ENCODE data around the gene DDX56. TPM values are rescaled to one million over a fixed set of nuclear protein-coding genes. Genes with fewer than 3 reads are reported as not detected.

DDX56 gene
- total and polyA plus RNA-seq, 2 of the 13 experiments (the other 11 are each of a cell fraction or from before 2014, with no cell fraction given) = 82.6 to 120 TPM

DNA sequence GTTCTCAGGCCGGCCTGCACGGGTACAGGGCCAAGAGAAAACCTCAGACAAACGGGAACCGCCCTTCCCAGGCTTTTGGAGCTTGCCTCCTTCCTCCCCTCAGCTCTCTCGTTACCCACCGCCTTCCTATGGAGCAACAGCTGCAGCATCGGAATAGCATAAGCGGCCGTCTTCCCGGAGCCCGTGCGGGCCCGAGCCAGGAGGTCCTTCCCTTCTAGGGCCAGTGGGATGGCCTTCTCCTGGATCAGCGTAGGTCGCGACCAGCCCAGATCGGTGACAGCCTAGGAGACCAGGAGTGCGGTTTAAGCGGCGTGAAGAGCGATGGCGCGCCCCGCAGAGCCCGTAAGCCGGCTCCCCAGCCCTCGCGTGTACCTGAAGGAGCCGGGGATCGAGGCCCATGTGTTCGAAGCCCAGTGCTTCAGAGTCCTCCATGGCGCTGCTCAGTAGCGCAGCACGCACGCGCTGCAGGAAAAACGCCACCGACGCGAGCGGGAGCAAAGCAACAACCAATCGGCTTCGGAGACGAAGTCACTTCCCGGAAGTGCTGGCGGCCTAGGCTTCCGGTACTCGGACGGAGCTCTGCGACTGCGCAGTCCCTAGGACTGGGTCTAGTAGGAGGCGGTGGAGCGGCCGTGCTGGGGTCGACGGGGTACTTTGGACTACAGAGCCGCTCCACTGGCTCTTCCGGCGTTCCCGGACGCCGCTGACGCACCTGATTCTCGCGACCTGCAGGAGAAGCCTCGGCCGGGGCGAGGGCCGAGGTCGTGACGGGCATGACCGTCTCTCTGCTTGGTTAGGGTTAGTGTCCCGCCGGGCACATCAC lies at the start of gene DDX56 (continued):
- TF ChIP-seq, protein P1, sequence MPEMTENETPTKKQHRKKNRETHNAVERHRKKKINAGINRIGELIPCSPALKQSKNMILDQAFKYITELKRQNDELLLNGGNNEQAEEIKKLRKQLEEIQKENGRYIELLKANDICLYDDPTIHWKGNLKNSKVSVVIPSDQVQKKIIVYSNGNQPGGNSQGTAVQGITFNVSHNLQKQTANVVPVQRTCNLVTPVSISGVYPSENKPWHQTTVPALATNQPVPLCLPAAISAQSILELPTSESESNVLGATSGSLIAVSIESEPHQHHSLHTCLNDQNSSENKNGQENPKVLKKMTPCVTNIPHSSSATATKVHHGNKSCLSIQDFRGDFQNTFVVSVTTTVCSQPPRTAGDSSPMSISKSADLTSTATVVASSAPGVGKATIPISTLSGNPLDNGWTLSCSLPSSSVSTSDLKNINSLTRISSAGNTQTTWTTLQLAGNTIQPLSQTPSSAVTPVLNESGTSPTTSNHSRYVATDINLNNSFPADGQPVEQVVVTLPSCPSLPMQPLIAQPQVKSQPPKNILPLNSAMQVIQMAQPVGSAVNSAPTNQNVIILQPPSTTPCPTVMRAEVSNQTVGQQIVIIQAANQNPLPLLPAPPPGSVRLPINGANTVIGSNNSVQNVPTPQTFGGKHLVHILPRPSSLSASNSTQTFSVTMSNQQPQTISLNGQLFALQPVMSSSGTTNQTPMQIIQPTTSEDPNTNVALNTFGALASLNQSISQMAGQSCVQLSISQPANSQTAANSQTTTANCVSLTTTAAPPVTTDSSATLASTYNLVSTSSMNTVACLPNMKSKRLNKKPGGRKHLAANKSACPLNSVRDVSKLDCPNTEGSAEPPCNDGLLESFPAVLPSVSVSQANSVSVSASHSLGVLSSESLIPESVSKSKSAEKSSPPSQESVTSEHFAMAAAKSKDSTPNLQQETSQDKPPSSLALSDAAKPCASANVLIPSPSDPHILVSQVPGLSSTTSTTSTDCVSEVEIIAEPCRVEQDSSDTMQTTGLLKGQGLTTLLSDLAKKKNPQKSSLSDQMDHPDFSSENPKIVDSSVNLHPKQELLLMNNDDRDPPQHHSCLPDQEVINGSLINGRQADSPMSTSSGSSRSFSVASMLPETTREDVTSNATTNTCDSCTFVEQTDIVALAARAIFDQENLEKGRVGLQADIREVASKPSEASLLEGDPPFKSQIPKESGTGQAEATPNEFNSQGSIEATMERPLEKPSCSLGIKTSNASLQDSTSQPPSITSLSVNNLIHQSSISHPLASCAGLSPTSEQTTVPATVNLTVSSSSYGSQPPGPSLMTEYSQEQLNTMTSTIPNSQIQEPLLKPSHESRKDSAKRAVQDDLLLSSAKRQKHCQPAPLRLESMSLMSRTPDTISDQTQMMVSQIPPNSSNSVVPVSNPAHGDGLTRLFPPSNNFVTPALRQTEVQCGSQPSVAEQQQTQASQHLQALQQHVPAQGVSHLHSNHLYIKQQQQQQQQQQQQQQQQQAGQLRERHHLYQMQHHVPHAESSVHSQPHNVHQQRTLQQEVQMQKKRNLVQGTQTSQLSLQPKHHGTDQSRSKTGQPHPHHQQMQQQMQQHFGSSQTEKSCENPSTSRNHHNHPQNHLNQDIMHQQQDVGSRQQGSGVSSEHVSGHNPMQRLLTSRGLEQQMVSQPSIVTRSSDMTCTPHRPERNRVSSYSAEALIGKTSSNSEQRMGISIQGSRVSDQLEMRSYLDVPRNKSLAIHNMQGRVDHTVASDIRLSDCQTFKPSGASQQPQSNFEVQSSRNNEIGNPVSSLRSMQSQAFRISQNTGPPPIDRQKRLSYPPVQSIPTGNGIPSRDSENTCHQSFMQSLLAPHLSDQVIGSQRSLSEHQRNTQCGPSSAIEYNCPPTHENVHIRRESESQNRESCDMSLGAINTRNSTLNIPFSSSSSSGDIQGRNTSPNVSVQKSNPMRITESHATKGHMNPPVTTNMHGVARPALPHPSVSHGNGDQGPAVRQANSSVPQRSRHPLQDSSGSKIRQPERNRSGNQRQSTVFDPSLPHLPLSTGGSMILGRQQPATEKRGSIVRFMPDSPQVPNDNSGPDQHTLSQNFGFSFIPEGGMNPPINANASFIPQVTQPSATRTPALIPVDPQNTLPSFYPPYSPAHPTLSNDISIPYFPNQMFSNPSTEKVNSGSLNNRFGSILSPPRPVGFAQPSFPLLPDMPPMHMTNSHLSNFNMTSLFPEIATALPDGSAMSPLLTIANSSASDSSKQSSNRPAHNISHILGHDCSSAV (CRISPR knock-in tag; IDR thresholded peaks at IDR 0.05; ENCODE audit: borderline replicate concordance) = peak; percentile 96; the same call in 1 of the 2 replicates
- TF ChIP-seq HDAC6 (IDR thresholded peaks at IDR 0.05; ENCODE audit: low read depth, low read length) (no peak), YY1 (IDR thresholded peaks at IDR 0.05; ENCODE audit: insufficient read depth, insufficient replicate concordance, low read depth, low read length) (peak; percentile 91), ZNF782 (CRISPR knock-in tag; IDR thresholded peaks at IDR 0.05; ENCODE audit: borderline replicate concordance) (peak; percentile 89; the same call in 1 of the 2 replicates), KDM3A (CRISPR knock-in tag; IDR thresholded peaks at IDR 0.05; ENCODE audit: low read depth) (peak; percentile 79; the same call in 1 of the 2 replicates), SMAD9 (CRISPR knock-in tag; IDR thresholded peaks at IDR 0.05) (peak; percentile 87; the same call in 1 of the 2 replicates), ZNF160 (CRISPR knock-in tag; IDR thresholded peaks at IDR 0.05) (peak; percentile 95), NCOR1 (IDR thresholded peaks at IDR 0.05; ENCODE audit: borderline replicate concordance, low read length) (0 out of 2 replicates have a peak, but pooled peaks have one; percentile 29)
- TF ChIP-seq, protein P2, sequence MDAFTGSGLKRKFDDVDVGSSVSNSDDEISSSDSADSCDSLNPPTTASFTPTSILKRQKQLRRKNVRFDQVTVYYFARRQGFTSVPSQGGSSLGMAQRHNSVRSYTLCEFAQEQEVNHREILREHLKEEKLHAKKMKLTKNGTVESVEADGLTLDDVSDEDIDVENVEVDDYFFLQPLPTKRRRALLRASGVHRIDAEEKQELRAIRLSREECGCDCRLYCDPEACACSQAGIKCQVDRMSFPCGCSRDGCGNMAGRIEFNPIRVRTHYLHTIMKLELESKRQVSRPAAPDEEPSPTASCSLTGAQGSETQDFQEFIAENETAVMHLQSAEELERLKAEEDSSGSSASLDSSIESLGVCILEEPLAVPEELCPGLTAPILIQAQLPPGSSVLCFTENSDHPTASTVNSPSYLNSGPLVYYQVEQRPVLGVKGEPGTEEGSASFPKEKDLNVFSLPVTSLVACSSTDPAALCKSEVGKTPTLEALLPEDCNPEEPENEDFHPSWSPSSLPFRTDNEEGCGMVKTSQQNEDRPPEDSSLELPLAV (CRISPR knock-in tag; conservative IDR thresholded peaks at IDR 0.05; ENCODE audit: low read depth) = no peak
- TF ChIP-seq, protein P3, sequence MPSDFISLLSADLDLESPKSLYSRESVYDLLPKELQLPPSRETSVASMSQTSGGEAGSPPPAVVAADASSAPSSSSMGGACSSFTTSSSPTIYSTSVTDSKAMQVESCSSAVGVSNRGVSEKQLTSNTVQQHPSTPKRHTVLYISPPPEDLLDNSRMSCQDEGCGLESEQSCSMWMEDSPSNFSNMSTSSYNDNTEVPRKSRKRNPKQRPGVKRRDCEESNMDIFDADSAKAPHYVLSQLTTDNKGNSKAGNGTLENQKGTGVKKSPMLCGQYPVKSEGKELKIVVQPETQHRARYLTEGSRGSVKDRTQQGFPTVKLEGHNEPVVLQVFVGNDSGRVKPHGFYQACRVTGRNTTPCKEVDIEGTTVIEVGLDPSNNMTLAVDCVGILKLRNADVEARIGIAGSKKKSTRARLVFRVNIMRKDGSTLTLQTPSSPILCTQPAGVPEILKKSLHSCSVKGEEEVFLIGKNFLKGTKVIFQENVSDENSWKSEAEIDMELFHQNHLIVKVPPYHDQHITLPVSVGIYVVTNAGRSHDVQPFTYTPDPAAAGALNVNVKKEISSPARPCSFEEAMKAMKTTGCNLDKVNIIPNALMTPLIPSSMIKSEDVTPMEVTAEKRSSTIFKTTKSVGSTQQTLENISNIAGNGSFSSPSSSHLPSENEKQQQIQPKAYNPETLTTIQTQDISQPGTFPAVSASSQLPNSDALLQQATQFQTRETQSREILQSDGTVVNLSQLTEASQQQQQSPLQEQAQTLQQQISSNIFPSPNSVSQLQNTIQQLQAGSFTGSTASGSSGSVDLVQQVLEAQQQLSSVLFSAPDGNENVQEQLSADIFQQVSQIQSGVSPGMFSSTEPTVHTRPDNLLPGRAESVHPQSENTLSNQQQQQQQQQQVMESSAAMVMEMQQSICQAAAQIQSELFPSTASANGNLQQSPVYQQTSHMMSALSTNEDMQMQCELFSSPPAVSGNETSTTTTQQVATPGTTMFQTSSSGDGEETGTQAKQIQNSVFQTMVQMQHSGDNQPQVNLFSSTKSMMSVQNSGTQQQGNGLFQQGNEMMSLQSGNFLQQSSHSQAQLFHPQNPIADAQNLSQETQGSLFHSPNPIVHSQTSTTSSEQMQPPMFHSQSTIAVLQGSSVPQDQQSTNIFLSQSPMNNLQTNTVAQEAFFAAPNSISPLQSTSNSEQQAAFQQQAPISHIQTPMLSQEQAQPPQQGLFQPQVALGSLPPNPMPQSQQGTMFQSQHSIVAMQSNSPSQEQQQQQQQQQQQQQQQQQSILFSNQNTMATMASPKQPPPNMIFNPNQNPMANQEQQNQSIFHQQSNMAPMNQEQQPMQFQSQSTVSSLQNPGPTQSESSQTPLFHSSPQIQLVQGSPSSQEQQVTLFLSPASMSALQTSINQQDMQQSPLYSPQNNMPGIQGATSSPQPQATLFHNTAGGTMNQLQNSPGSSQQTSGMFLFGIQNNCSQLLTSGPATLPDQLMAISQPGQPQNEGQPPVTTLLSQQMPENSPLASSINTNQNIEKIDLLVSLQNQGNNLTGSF (CRISPR knock-in tag; IDR thresholded peaks at IDR 0.05) = peak; percentile 90; the same call in 1 of the 2 replicates
- TF ChIP-seq, protein P4, sequence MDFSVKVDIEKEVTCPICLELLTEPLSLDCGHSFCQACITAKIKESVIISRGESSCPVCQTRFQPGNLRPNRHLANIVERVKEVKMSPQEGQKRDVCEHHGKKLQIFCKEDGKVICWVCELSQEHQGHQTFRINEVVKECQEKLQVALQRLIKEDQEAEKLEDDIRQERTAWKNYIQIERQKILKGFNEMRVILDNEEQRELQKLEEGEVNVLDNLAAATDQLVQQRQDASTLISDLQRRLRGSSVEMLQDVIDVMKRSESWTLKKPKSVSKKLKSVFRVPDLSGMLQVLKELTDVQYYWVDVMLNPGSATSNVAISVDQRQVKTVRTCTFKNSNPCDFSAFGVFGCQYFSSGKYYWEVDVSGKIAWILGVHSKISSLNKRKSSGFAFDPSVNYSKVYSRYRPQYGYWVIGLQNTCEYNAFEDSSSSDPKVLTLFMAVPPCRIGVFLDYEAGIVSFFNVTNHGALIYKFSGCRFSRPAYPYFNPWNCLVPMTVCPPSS (IDR thresholded peaks at IDR 0.05) = no peak

All from HepG2 (cell line).